GM19438 (cell line): ENCODE data around the gene NR2E1.

Experiments used
- ATAC-seq: cut with Tn5 transposase; IDR thresholded peaks from one replicate; pipeline ENCODE4 v1.9.1; 2021; ENCODE audit warnings: low read depth; ENCODE audit not compliant: unreplicated experiment

NR2E1 gene

DNA sequence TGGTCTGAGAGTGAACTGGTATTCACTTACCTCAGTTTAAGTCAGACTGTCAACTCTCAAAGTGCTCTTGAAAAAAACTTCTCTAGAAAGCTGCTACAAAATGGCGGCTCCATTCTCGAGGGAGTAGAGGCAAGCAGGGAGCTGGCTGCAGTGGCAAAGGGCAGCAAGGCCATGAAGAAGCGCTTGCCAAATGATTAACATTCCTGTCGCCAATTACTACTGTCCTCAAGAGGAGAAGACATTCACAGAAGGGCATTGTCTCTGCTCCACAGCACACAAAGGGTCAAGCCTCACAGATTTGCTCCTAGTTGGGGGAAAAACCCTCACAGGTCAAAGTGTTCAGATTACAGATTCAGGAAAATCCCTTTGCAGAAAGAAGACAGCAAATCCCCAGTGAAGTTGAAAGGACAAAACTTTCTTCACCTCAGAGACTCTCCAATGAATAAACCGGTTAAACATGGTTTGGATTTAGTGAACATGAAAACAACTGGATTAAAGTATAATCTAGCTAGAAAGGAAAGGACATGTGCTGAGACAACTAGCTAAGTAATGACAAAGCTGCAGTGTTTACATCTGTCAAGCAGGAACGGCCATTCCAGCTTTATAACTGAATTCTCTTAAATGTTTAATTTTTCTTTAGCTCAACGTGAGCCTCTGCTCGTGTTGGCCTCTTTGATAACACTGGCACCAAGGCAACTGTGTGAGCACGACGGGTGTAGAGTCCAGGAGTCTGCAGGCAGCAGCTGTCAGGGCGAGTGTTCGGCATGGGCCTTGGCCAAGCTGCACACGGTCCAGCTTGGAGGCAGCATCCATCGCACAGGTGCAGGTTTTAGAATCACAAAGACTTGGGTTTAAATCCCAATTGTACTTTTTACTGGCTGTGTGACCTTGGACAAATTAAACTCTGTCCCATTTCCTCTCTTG, 37.6 kb downstream of the NR2E1 start:
- no peak for ATAC-seq

GRCh38 chr6:108207013-108207412, 41.2 kb downstream of the NR2E1 start:
- no peak for ATAC-seq

- no peak for ATAC-seq
Measured at GRCh38 chr6:108209738-108210137, 43.9 kb downstream of the NR2E1 start.

DNA sequence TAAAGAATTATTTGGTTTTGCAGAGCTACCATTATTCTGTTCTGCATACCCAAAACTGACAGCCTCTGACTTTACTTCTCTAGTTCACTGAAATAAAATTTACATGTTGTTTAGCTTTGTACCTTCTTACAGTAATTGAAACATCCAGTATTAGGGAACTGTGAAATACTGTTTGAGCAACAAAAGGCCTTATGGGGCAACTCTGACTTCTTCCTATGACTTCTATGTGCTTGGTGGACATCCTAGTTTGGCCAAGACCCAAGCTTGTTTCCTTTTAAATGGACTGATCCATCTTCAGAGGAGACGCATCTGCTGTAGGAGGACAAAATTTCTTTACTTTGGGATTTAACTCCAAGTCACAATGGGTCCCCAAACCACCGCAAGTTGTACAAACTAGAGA, 44.7 kb downstream of the NR2E1 start:
- ATAC-seq: no peak

DNA sequence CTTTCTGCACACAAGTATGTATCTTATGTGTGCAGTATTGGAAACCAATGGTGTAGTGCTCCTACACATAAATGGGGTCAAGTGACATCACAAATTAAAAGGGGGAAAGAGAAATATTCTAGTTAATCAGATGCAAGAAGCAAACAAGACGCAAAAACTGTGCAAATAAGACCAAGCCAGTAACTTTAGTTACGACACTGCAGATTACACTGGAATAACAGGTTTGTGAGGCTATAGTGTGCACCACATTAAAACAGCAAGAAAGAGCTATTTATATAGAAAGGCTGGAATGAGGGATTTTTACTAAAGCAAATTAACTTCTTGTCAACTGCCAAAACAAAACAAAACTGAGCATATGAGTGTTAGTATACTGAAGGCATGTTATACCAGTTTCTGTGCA, 45.8 kb downstream of the NR2E1 start:
- ATAC-seq: no peak

DNA sequence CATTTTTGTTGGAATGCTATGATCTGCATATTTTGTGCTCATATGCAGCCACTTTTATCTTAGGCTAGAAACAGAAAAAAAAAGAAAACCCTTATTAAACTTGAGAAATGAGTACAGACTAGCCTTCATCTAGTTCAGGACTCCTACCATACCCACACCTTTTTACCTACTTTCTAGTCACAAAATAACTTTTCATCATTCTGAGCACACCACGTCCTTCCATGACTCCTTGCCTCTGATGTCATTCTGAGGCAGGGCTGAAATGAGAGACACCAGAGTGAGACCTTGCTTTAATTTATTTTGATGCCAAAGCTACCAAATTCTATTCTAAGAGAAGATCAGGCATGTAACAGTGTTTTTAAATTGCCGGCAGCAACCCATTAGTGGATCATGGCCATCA, 56.2 kb downstream of the NR2E1 start:
- no peak for ATAC-seq

- no peak for ATAC-seq
Measured at GRCh38 chr6:108222504-108222903, 56.7 kb downstream of the NR2E1 start.

DNA sequence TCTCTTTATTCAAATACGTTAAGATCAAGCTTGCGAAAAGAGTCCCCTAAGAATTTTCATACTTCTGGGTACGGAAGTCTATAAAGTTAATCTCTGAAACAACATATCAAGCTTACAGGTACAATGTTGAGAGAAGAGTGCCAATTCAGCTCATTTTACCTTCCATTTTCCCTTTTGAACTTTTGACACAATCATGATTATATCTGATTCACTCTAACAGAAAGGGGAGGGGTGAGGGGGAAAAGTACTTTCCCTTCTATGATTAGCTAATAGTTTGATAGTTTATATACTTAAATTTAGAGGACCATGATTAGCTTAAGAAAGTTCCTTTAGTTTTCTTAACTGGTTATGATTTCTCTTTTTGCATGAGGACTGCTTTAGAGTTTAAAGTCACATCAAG, 61.5 kb downstream of the NR2E1 start:
- no peak for ATAC-seq

GRCh38 chr6:108228416-108228815, 62.6 kb downstream of the NR2E1 start:
- ATAC-seq: no peak

- ATAC-seq: no peak
Measured at GRCh38 chr6:108235127-108235526, 69.3 kb downstream of the NR2E1 start.

GRCh38 chr6:108236791-108237190, 71.0 kb downstream of the NR2E1 start:
- no peak for ATAC-seq

- ATAC-seq: no peak
Measured at GRCh38 chr6:108238322-108238721, 72.5 kb downstream of the NR2E1 start.
